Mesendoderm (in vitro differentiated cells): ENCODE data around the gene PHF20.

Experiments used
- DNase-seq: peaks from one replicate; pipeline ENCODE4 v3.0.0; 2013
- H2AK5ac ChIP-seq: 2 replicates; pipeline ENCODE4 v1.6.1; 2013; ENCODE audit warnings: low read length, inconsistent platforms
- H2BK120ac ChIP-seq: 2 replicates; pipeline ENCODE4 v1.6.1; 2013; ENCODE audit warnings: low read depth, mild to moderate bottlenecking, low read length, moderate library complexity, mixed read lengths
- H2BK15ac ChIP-seq: replicated peaks from 2 replicates; pipeline ENCODE4 v1.6.1; 2013; ENCODE audit warnings: low read depth, mild to moderate bottlenecking, moderate library complexity
- H2BK5ac ChIP-seq: 2 replicates; pipeline ENCODE4 v1.6.1; 2013; ENCODE audit warnings: low read length, inconsistent platforms
- H3K18ac ChIP-seq: 2 replicates; pipeline ENCODE4 v1.6.1; 2013; ENCODE audit warnings: mild to moderate bottlenecking, low read length, mixed read lengths
- H3K23ac ChIP-seq: one replicate; pipeline ENCODE4 v1.6.1; 2013; ENCODE audit warnings: low read length
- H3K27ac ChIP-seq: 2 replicates; pipeline ENCODE4 v1.5.1; 2013; ENCODE audit warnings: low read depth, mild to moderate bottlenecking, inconsistent platforms, low read length, moderate library complexity
- H3K27me3 ChIP-seq: 2 replicates; pipeline ENCODE4 v1.6.1; 2013; ENCODE audit warnings: low read length, control low read depth, mild to moderate bottlenecking, inconsistent platforms; ENCODE audit not compliant: insufficient read depth, poor library complexity
- H3K36me3 ChIP-seq: 2 replicates; pipeline ENCODE4 v1.6.1; 2013; ENCODE audit warnings: low read length, inconsistent platforms; ENCODE audit not compliant: control insufficient read depth, insufficient read depth
- H3K4ac ChIP-seq: one replicate; pipeline ENCODE4 v1.6.1; 2013; ENCODE audit warnings: low read depth, mild to moderate bottlenecking, low read length, moderate library complexity
- H3K4me1 ChIP-seq: 2 replicates; pipeline ENCODE4 v1.6.1; 2013; ENCODE audit warnings: low read depth, low read length, inconsistent platforms; ENCODE audit not compliant: control insufficient read depth
- H3K4me2 ChIP-seq: 2 replicates; pipeline ENCODE4 v1.6.1; 2013; ENCODE audit warnings: low read length
- H3K4me3 ChIP-seq: 2 replicates; pipeline ENCODE4 v1.5.1; 2013; ENCODE audit warnings: mild to moderate bottlenecking, low read length
- H3K56ac ChIP-seq: one replicate; pipeline ENCODE4 v1.6.1; 2013; ENCODE audit warnings: low read length
- H3K79me1 ChIP-seq: 2 replicates; pipeline ENCODE4 v1.6.1; 2013; ENCODE audit warnings: low read length, inconsistent platforms
- H3K79me2 ChIP-seq: 2 replicates; pipeline ENCODE4 v1.6.1; 2013; ENCODE audit warnings: mild to moderate bottlenecking, low read length; ENCODE audit not compliant: control insufficient read depth, insufficient read depth
- H3K9ac ChIP-seq: 2 replicates; pipeline ENCODE4 v1.6.1; 2013; ENCODE audit warnings: low read length, inconsistent platforms
- H4K5ac ChIP-seq: one replicate; pipeline ENCODE4 v1.6.1; 2013; ENCODE audit warnings: low read length
- H4K8ac ChIP-seq: one replicate; pipeline ENCODE4 v1.6.1; 2013; ENCODE audit warnings: low read depth, mild to moderate bottlenecking, control low read depth, low read length, moderate library complexity
- WGBS: extraction: QIAGEN DNeasy Blood & Tissue Kit; methylation state at CpG from one replicate; pipeline ENCODE4 v1.1.7; 2013; ENCODE audit warnings: low lambda C conversion rate, missing lambda C conversion rate; ENCODE audit not compliant: insufficient coverage; ENCODE audit errors: extremely low coverage; 5-methylcytosine and 5-hydroxymethylcytosine counted together

The PHF20 gene

DNA sequence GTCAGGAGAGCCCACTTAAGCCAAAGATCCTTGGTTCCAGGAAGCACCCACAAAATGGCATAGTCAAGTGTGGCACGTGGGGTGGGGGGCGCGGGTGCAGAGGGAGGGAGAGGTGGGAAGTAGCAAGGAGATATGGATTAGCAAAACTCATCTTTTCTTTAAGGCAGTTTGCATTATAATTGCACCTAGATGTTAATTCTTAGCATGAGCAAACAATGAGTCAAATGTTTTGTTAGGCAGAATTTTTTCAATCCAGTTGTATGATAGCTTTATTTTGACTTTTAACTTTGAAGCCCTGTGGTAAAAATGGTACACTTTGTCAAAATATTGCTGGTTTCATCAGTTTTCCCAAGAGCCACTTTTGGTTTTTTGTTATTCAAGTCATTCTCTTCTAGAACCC, 167.4 kb downstream of the PHF20 start:
- Histone ChIP-seq H2BK120ac (no peak overlapping the region), H4K5ac (no peak overlapping the region), H3K4me1 (peaks cover 1% of the 10 kb centered on the region), H4K8ac (no peak overlapping the region), H2AK5ac (no peak overlapping the region), H3K79me2 (no peaks in the 10 kb centered on the region), H3K4ac (no peak overlapping the region), H3K27ac (no peak overlapping the region), H3K4me3 (no peak overlapping the region), H3K9ac (no peak overlapping the region), H3K18ac (no peak overlapping the region), H3K23ac (no peak overlapping the region), H3K27me3 (no peaks in the 10 kb centered on the region), H3K79me1 (peaks cover 2% of the 10 kb centered on the region), H2BK5ac (no peak overlapping the region), H2BK15ac (no peak overlapping the region), H3K4me2 (no peak overlapping the region), H3K56ac (no peak overlapping the region), H3K36me3 (no peaks in the 10 kb centered on the region)
- WGBS = no CpG with 5 or more reads among the region's 3 CpGs
- DNase-seq = no peak

- no peak overlapping the region for H4K5ac ChIP-seq
- no CpG with 5 or more reads among the region's 2 CpGs for WGBS
- H3K27ac ChIP-seq = no peak overlapping the region
- no peak overlapping the region for H3K4ac ChIP-seq
- no peak overlapping the region for H3K4me3 ChIP-seq
- H3K23ac ChIP-seq = no peak overlapping the region
- H2AK5ac ChIP-seq = no peak overlapping the region
- no peak overlapping the region for H3K18ac ChIP-seq
- no peaks in the 10 kb centered on the region for H3K36me3 ChIP-seq
- no peak overlapping the region for H3K9ac ChIP-seq
- no peaks in the 10 kb centered on the region for H3K79me2 ChIP-seq
- no peak overlapping the region for H2BK120ac ChIP-seq
- H3K79me1 ChIP-seq = no peaks in the 10 kb centered on the region
- H3K4me1 ChIP-seq = no peaks in the 10 kb centered on the region
- H4K8ac ChIP-seq = no peak overlapping the region
- H2BK15ac ChIP-seq = no peak overlapping the region
- no peak overlapping the region for H3K4me2 ChIP-seq
- no peak overlapping the region for H3K56ac ChIP-seq
- no peaks in the 10 kb centered on the region for H3K27me3 ChIP-seq
- H2BK5ac ChIP-seq = no peak overlapping the region
- DNase-seq = no peak
Measured at GRCh38 chr20:35941620-35942019, 169.8 kb downstream of the PHF20 start.

GRCh38 chr20:35942243-35942642, 170.4 kb downstream of the PHF20 start:
- Histone ChIP-seq H2BK15ac (no peak overlapping the region), H3K4ac (no peak overlapping the region), H2BK120ac (no peak overlapping the region), H3K9ac (no peak overlapping the region), H3K23ac (no peak overlapping the region), H3K18ac (no peak overlapping the region), H3K27me3 (no peaks in the 10 kb centered on the region), H3K36me3 (no peaks in the 10 kb centered on the region), H3K4me3 (no peak overlapping the region), H3K27ac (no peak overlapping the region), H4K5ac (no peak overlapping the region), H3K79me1 (no peaks in the 10 kb centered on the region), H2AK5ac (no peak overlapping the region), H2BK5ac (no peak overlapping the region), H3K79me2 (no peaks in the 10 kb centered on the region), H3K4me2 (no peak overlapping the region), H4K8ac (no peak overlapping the region), H3K4me1 (no peaks in the 10 kb centered on the region), H3K56ac (no peak overlapping the region)
- no CpG with 5 or more reads among the region's 2 CpGs for WGBS
- DNase-seq = peak; percentile 31

- peak; percentile 80 for DNase-seq
- H3K79me1 ChIP-seq = no peaks in the 10 kb centered on the region
- H3K18ac ChIP-seq = no peak overlapping the region
- H2BK5ac ChIP-seq = no peak overlapping the region
- no peak overlapping the region for H3K56ac ChIP-seq
- H3K4ac ChIP-seq = no peak overlapping the region
- no peak overlapping the region for H4K5ac ChIP-seq
- no peak overlapping the region for H3K4me3 ChIP-seq
- no peak overlapping the region for H3K9ac ChIP-seq
- H2BK120ac ChIP-seq = no peak overlapping the region
- WGBS = no CpG with 5 or more reads among the region's 9 CpGs
- H3K4me1 ChIP-seq = no peaks in the 10 kb centered on the region
- no peak overlapping the region for H3K27ac ChIP-seq
- H3K4me2 ChIP-seq = no peak overlapping the region
- no peak overlapping the region for H2AK5ac ChIP-seq
- H3K79me2 ChIP-seq = peaks cover 2% of the 10 kb centered on the region
- no peak overlapping the region for H3K23ac ChIP-seq
- no peaks in the 10 kb centered on the region for H3K27me3 ChIP-seq
- no peak overlapping the region for H4K8ac ChIP-seq
- no peak overlapping the region for H2BK15ac ChIP-seq
- H3K36me3 ChIP-seq = no peaks in the 10 kb centered on the region
Measured at GRCh38 chr20:35947489-35947888, 175.7 kb downstream of the PHF20 start.

- no peak overlapping the region for H4K8ac ChIP-seq
- no peak for DNase-seq
- H3K4ac ChIP-seq = no peak overlapping the region
- H3K9ac ChIP-seq = no peak overlapping the region
- peaks cover 2% of the 10 kb centered on the region for H3K79me1 ChIP-seq
- H3K4me1 ChIP-seq = no peaks in the 10 kb centered on the region
- no peak overlapping the region for H3K23ac ChIP-seq
- H3K27me3 ChIP-seq = no peaks in the 10 kb centered on the region
- WGBS = no CpG with 5 or more reads among the region's 2 CpGs
- H3K79me2 ChIP-seq = peaks cover 6% of the 10 kb centered on the region
- no peak overlapping the region for H3K4me2 ChIP-seq
- no peak overlapping the region for H4K5ac ChIP-seq
- no peak overlapping the region for H2BK120ac ChIP-seq
- H3K18ac ChIP-seq = no peak overlapping the region
- H3K56ac ChIP-seq = no peak overlapping the region
- no peak overlapping the region for H2BK5ac ChIP-seq
- no peak overlapping the region for H3K4me3 ChIP-seq
- no peaks in the 10 kb centered on the region for H3K36me3 ChIP-seq
- no peak overlapping the region for H3K27ac ChIP-seq
- H2AK5ac ChIP-seq = no peak overlapping the region
- H2BK15ac ChIP-seq = no peak overlapping the region
Measured at GRCh38 chr20:35947907-35948306, 176.1 kb downstream of the PHF20 start.

DNA sequence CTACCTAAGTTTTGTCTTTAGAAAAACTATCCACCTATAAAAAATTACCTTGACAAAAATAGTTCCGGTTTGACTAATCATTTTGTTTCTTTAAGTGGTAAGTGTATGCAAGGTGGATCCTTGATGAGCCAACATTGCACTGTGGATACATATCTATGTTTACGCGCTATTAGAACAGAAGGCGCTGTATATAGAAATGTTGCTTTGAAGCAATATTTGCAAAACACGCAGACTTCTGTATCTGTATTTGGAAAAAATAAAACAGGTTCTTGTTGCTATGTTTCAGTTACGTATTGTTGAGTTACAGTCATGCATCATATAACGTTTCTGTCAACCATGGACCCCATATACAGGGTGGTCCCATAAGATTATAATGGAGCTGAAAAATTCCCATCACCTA, 178.3 kb downstream of the PHF20 start:
- no peak for DNase-seq
- Histone ChIP-seq H3K56ac (no peak overlapping the region), H3K4ac (no peak overlapping the region), H4K8ac (no peak overlapping the region), H2AK5ac (no peak overlapping the region), H2BK120ac (no peak overlapping the region), H3K79me2 (peaks cover 11% of the 10 kb centered on the region), H3K27ac (no peak overlapping the region), H2BK15ac (no peak overlapping the region), H3K9ac (no peak overlapping the region), H4K5ac (no peak overlapping the region), H3K79me1 (peaks cover 6% of the 10 kb centered on the region), H3K27me3 (no peaks in the 10 kb centered on the region), H3K23ac (no peak overlapping the region), H3K18ac (no peak overlapping the region), H3K4me2 (no peak overlapping the region), H3K4me3 (no peak overlapping the region), H2BK5ac (no peak overlapping the region), H3K4me1 (no peaks in the 10 kb centered on the region), H3K36me3 (no peaks in the 10 kb centered on the region)
- no CpG with 5 or more reads among the region's 7 CpGs for whole genome bisulfite sequencing
